Measurements from ENCODE around the gene ARIH1.

GRCh38 chr15:72609862-72610261, 135.7 kb downstream of the ARIH1 start:
- no peak for TF ChIP-seq ZNF565 (CRISPR knock-in tag; conservative IDR thresholded peaks at IDR 0.05; ENCODE audit: low read depth)
- TF ChIP-seq ARNTL (CRISPR knock-in tag; IDR thresholded peaks at IDR 0.05; ENCODE audit: borderline replicate concordance, low read depth), result no peak
- no peak for TF ChIP-seq RARB (CRISPR knock-in tag; IDR thresholded peaks at IDR 0.05)
- TF ChIP-seq PATZ1 (CRISPR knock-in tag; IDR thresholded peaks at IDR 0.05; ENCODE audit: borderline replicate concordance), result no peak
- TF ChIP-seq TCF4 (CRISPR knock-in tag; IDR thresholded peaks at IDR 0.05; ENCODE audit: borderline replicate concordance), result no peak
- no peak for TF ChIP-seq ZNF70 (CRISPR knock-in tag; IDR thresholded peaks at IDR 0.05)
- no peak for TF ChIP-seq TOX (CRISPR knock-in tag; IDR thresholded peaks at IDR 0.05; ENCODE audit: borderline replicate concordance)
- no peak for TF ChIP-seq OSR1 (CRISPR knock-in tag; IDR thresholded peaks at IDR 0.05)
- no peak for TF ChIP-seq ISL1 (CRISPR knock-in tag; IDR thresholded peaks at IDR 0.05)
